Esophagus muscularis mucosa (tissue), 3 donors: ENCODE results near the gene KLHL11.

Experiments
- POLR2A ChIP-seq: fragments of 450-650 bp; IDR thresholded peaks from one replicate; pipeline ENCODE4 v1.6.1; 2017; ENCODE audit warnings: antibody characterized with exemption, moderate library complexity, mild to moderate bottlenecking, low read depth
- TF ChIP-seq, protein P1 (sequence below), 3 experiments: fragments of 200-600 bp in 2 of 3; fragments of 450-650 bp in 1 of 3; sonication (generic) in 2 of 3; IDR thresholded peaks; one replicate each; pipeline ENCODE4 v1.5.1; 2017 to 2019; ENCODE audit warnings: antibody characterized with exemption in 3 of 3, mild to moderate bottlenecking in 2 of 3, moderate library complexity in 1 of 3

DNA sequence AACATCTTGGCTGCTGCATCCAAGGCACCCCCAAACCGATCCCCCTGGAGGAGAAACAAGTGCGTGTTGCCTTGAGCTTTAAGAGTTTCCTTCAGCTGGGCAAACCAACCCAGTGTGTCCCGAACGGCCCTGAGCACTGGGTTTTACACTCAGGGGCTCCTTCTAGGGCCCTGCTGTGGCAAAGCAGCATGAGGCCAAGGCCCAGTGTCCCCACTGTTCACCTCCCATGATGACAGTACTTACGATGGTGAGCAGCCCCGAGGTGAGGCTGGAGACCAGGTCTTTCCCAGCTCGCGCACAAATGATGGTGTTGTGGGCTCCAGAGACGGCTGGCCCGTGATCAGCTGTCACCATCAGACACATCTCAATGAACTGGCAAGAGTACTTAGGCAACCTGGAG is 6.6 kb upstream of the KLHL11 start:
- TF ChIP-seq, protein P1, sequence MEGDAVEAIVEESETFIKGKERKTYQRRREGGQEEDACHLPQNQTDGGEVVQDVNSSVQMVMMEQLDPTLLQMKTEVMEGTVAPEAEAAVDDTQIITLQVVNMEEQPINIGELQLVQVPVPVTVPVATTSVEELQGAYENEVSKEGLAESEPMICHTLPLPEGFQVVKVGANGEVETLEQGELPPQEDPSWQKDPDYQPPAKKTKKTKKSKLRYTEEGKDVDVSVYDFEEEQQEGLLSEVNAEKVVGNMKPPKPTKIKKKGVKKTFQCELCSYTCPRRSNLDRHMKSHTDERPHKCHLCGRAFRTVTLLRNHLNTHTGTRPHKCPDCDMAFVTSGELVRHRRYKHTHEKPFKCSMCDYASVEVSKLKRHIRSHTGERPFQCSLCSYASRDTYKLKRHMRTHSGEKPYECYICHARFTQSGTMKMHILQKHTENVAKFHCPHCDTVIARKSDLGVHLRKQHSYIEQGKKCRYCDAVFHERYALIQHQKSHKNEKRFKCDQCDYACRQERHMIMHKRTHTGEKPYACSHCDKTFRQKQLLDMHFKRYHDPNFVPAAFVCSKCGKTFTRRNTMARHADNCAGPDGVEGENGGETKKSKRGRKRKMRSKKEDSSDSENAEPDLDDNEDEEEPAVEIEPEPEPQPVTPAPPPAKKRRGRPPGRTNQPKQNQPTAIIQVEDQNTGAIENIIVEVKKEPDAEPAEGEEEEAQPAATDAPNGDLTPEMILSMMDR (IDR thresholded peaks at IDR 0.05): no peak
- TF ChIP-seq POLR2A: no peak
